K562 (cell line): ENCODE measurements around the gene PALMD. TPM values are rescaled to one million over a fixed set of nuclear protein-coding genes. Genes with fewer than 3 reads are reported as not detected.

Source experiments
- ATAC-seq: fragments of 200-7000 bp; cut with Tn5 transposase; 3 replicates; pipeline ENCODE4 v1.9.1; 2020; ENCODE audit warnings: moderate library complexity
- BruUV-seq: library from RNA; stranded (reverse); fragments of 400-500 nt; replicated peaks from 2 replicates; lab custom pipeline; 2021; lab: Mats Ljungman, UMichigan
- CTCF ChIA-PET: fragments of 300-600 bp; formaldehyde crosslinking; extraction: SDS; loops from one replicate; lab custom pipeline; 2021; ENCODE audit warnings: low intra/inter-chr PET ratio; lab: Yijun Ruan, JAX
- POLR2A ChIA-PET: fragments of 300-600, 350-650 bp; sonication (Branson Sonifier 250); formaldehyde crosslinking; extraction: SDS; loops from one replicate; lab custom pipeline; 2021; ENCODE audit warnings: antibody characterized with exemption, inconsistent platforms; lab: Yijun Ruan, JAX
- DNase-seq, 4 experiments: peaks; one replicate each; pipeline versions ENCODE4 v3.0.0 to v3.0.0-alpha.2; 2011 to 2018; ENCODE audit warnings: low spot score in 3 of 4, mixed read lengths in 3 of 4; ENCODE audit errors: extremely low read depth in 1 of 4
- FAIRE-seq: peaks from 2 replicates; lab custom pipeline; 2011; peaks lifted over from hg19 to GRCh38; lab: Jason Lieb, UNC
- H2AFZ ChIP-seq: 2 replicates; pipeline ENCODE4 v1.6.0; 2011; ENCODE audit warnings: low read depth, low read length, control low read depth, inconsistent platforms
- H3K27ac ChIP-seq: fragments of 200-600 bp; 3 replicates; pipeline ENCODE4 v1.8.0; 2011; ENCODE audit warnings: low read depth, mild to moderate bottlenecking, control low read depth, inconsistent platforms, low read length, moderate library complexity, mixed read lengths; ENCODE audit errors: extremely low read depth
- H3K27me3 ChIP-seq, 2 experiments: fragments of 300-600 bp in 1 of 2; 2 replicates in 1 of 2; 3 replicates in 1 of 2; pipeline versions ENCODE4 v1.6.0 to v1.8.0; 2011; ENCODE audit warnings: inconsistent platforms in 2 of 2, low read length in 2 of 2, mild to moderate bottlenecking in 1 of 2, mixed read lengths in 1 of 2, moderate library complexity in 1 of 2; ENCODE audit not compliant: control insufficient read depth in 2 of 2, insufficient read depth in 2 of 2
- H3K36me3 ChIP-seq: fragments of 300-600 bp; 3 replicates; pipeline ENCODE4 v1.8.0; 2011; ENCODE audit warnings: mild to moderate bottlenecking, low read length, inconsistent platforms; ENCODE audit not compliant: control insufficient read depth, insufficient read depth
- H3K4me1 ChIP-seq, 2 experiments: fragments of 200-600 bp in 1 of 2; replicated peaks in 1 of 2; 2 replicates in 1 of 2; 3 replicates in 1 of 2; pipeline versions ENCODE4 v1.5.1 to v1.8.0; 2011; ENCODE audit warnings: inconsistent platforms in 2 of 2, low read length in 2 of 2, mild to moderate bottlenecking in 1 of 2, mixed read lengths in 1 of 2, moderate library complexity in 1 of 2; ENCODE audit not compliant: control insufficient read depth in 2 of 2, insufficient read depth in 2 of 2
- H3K4me2 ChIP-seq: 2 replicates; pipeline ENCODE4 v1.6.1; 2011; ENCODE audit warnings: low read length, control low read depth, inconsistent platforms, mixed read lengths; ENCODE audit not compliant: insufficient read depth
- H3K4me3 ChIP-seq: fragments of 200-600 bp; sonication (generic), shearing (Covaris generic); 2 replicates; pipeline ENCODE4 v1.5.1; 2016; ENCODE audit warnings: control low read depth, inconsistent platforms
- H3K79me2 ChIP-seq: fragments of 200-600 bp; 3 replicates; pipeline ENCODE4 v1.8.0; 2011; ENCODE audit warnings: low read length, inconsistent platforms; ENCODE audit not compliant: control insufficient read depth, insufficient read depth
- H3K9ac ChIP-seq, 2 experiments: 2 replicates each; pipeline versions ENCODE4 v1.6.0 to v1.6.1; 2011; ENCODE audit warnings: low read depth in 2 of 2, low read length in 2 of 2, control low read depth in 1 of 2, inconsistent platforms in 1 of 2, mild to moderate bottlenecking in 1 of 2, mixed read lengths in 1 of 2; ENCODE audit not compliant: insufficient read depth in 1 of 2
- H3K9me1 ChIP-seq: one replicate; pipeline ENCODE4 v1.6.0; 2011; ENCODE audit warnings: inconsistent platforms, mild to moderate bottlenecking, low read length, moderate library complexity; ENCODE audit not compliant: control insufficient read depth, insufficient read depth
- H3K9me3 ChIP-seq: replicated peaks from 2 replicates; pipeline ENCODE4 v1.5.1; 2011; ENCODE audit warnings: low read depth, low read length, inconsistent platforms; ENCODE audit not compliant: control insufficient read depth, insufficient read depth
- H4K20me1 ChIP-seq: replicated peaks from 2 replicates; pipeline ENCODE4 v1.6.1; 2011; ENCODE audit warnings: low read length, inconsistent platforms, mixed read lengths; ENCODE audit not compliant: control insufficient read depth, insufficient read depth
- ARID3A ChIP-seq: IDR thresholded peaks from 2 replicates; pipeline ENCODE4 v1.6.1; 2012; ENCODE audit warnings: low read depth, low read length, improper control_type of control experiment, borderline replicate concordance
- E2F3 ChIP-seq: fragments of 250-450 bp; sonication (Bioruptor Pico); IDR thresholded peaks from 2 replicates; pipeline ENCODE4 v1.4.0; 2020; ENCODE audit warnings: mild to moderate bottlenecking
- HDAC6 ChIP-seq: IDR thresholded peaks from 2 replicates; pipeline ENCODE4 v1.6.1; 2012; ENCODE audit warnings: low read depth, mild to moderate bottlenecking, control low read depth, inconsistent platforms, low read length, moderate library complexity
- HMGN3 ChIP-seq: IDR thresholded peaks from 2 replicates; pipeline ENCODE4 v1.6.1; 2011; ENCODE audit warnings: borderline replicate concordance, low read depth, mild to moderate bottlenecking, mixed read lengths, low read length; ENCODE audit not compliant: insufficient read length; ENCODE audit errors: extremely low read depth
- LARP7 ChIP-seq: fragments of 450-650 bp; IDR thresholded peaks from 2 replicates; pipeline ENCODE4 v1.6.1; 2016
- MAFK ChIP-seq: IDR thresholded peaks from 2 replicates; pipeline ENCODE4 v1.6.1; 2011; ENCODE audit warnings: low read length, improper control_type of control experiment
- SAFB ChIP-seq: fragments of 200-400 bp; formaldehyde crosslinking; IDR thresholded peaks from 2 replicates; pipeline ENCODE4 v1.6.1; 2017; ENCODE audit warnings: low read depth, low read length, borderline replicate concordance
- TBL1XR1 ChIP-seq, 2 experiments: IDR thresholded peaks; 2 replicates each; pipeline ENCODE4 v1.6.1; 2012; ENCODE audit warnings: improper control_type of control experiment in 2 of 2, low read length in 2 of 2, mild to moderate bottlenecking in 1 of 2
- TFAP4 ChIP-seq: sonication (generic); formaldehyde crosslinking; IDR thresholded peaks from 2 replicates; pipeline ENCODE4 v1.8.0; 2022; ENCODE audit warnings: missing genetic modification reagents, mild to moderate bottlenecking, moderate library complexity, borderline replicate concordance
- TFE3 ChIP-seq: fragments of 450-650 bp; formaldehyde crosslinking; IDR thresholded peaks from 2 replicates; pipeline ENCODE4 v1.4.0; 2020; ENCODE audit warnings: mild to moderate bottlenecking, mixed read lengths
- XRCC5 ChIP-seq: fragments of 200-400 bp; formaldehyde crosslinking; IDR thresholded peaks from 2 replicates; pipeline ENCODE4 v1.6.1; 2017; ENCODE audit warnings: low read depth, mild to moderate bottlenecking, low read length
- ZBTB33 ChIP-seq: sonication (generic); formaldehyde crosslinking; IDR thresholded peaks from 2 replicates; pipeline ENCODE4 v1.8.1; 2023; ENCODE audit warnings: mild to moderate bottlenecking, missing genetic modification reagents
- ZNF124 ChIP-seq: sonication (generic); formaldehyde crosslinking; IDR thresholded peaks from 2 replicates; pipeline ENCODE4 v1.8.1; 2022; ENCODE audit warnings: missing genetic modification reagents
- ZNF232 ChIP-seq: sonication (generic); formaldehyde crosslinking; IDR thresholded peaks from 2 replicates; pipeline ENCODE4 v1.8.0; 2022; ENCODE audit warnings: mild to moderate bottlenecking, missing genetic modification reagents
- ZNF512 ChIP-seq: IDR thresholded peaks from 2 replicates; pipeline ENCODE4 v1.6.1; 2016; ENCODE audit warnings: missing genetic modification characterization, missing compliant biosample characterization
- WGBS: fragments of 100-300 bp; shearing (Covaris generic); methylation state at CpG from one replicate; pipeline ENCODE4 v1.1.6; 2016; ENCODE audit warnings: low coverage, mixed read lengths; ENCODE audit not compliant: insufficient coverage; ENCODE audit errors: missing lambda C conversion rate; 5-methylcytosine and 5-hydroxymethylcytosine counted together
- in situ Hi-C: fragments of 300-500 bp; cut with MboI; formaldehyde crosslinking; loops from 4 replicates; pipeline ENCODE4 v1.15.0; 2018; ENCODE audit warnings: inconsistent platforms, mixed read lengths
- intact Hi-C: fragments of 100-400 bp; cut with micrococcal nuclease; formaldehyde crosslinking; loops from 2 replicates; pipeline ENCODE4 v1.14.2; 2022
- polyA plus RNA-seq, 8 experiments: library from polyadenylated mRNA; depleted of rRNA in 4 of 8; stranded (reverse) in 5 of 8; unstranded in 3 of 8; fragments of >200 nt; fragmentation: Nextera tagmentation in 2 of 8; fragmentation: Illumina TruSeq in 1 of 8; extraction: Ambion mirVana in 2 of 8; extraction: Trizol in 1 of 8; gene quantifications; 2 replicates each; pipeline versions ENCODE4 v1.2.1 to v1.2.3, GENCODE V29; 2011 to 2014; ENCODE audit warnings: inconsistent platforms in 1 of 8, missing spikeins in 1 of 8
- total RNA-seq, 7 experiments: library from RNA; depleted of rRNA in 6 of 7; stranded (reverse); fragments of >200 nt in 6 of 7; fragmentation: Illumina TruSeq in 2 of 7; extraction: Trizol in 2 of 7; gene quantifications; 2 replicates each; pipeline versions ENCODE4 v1.2.1 to v1.2.3, GENCODE V29; 2011 to 2021; ENCODE audit warnings: low replicate concordance in 1 of 7

The PALMD gene
- total and polyA plus RNA-seq, 9 of the 15 experiments (the other 6 are each of a cell fraction or from before 2014, with no cell fraction given) = 2.7 to 13.5 (median 5.4) TPM

- in situ Hi-C loops = no loop called here
- CTCF ChIA-PET = no interaction called here
- POLR2A ChIA-PET = interaction anchor here (1.8 kb wide), 1 partner anchor 11 kb away, joined by 10 read pairs; no protein-coding TSS in a partner anchor
- no peak for DNase-seq
- Histone ChIP-seq H2AFZ (no peak overlapping the region), H3K9ac (no peak overlapping the region), H3K27ac (no peak overlapping the region), H3K36me3 (no peaks in the 10 kb centered on the region), H4K20me1 (no peaks in the 10 kb centered on the region), H3K9me3 (no peaks in the 10 kb centered on the region), H3K4me2 (no peak overlapping the region), H3K27me3 (no peaks in the 10 kb centered on the region), H3K4me1 (peaks cover 6 to 14% of the 10 kb centered on the region in 2 experiments; a peak in 3 of 5 replicates), H3K9me1 (no peaks in the 10 kb centered on the region), H3K79me2 (no peaks in the 10 kb centered on the region; the same call in 2 of the 3 replicates), H3K4me3 (no peak overlapping the region)
- ATAC-seq = no peak
- 52% methylated on average over 2 of the region's 2 CpGs for WGBS
- FAIRE-seq = no peak
- BruUV-seq = no TSS peak
- intact Hi-C loops = no loop called here
- TF ChIP-seq SAFB (no peak), E2F3 (CRISPR knock-in tag) (no peak), ZBTB33 (no peak), MAFK (no peak), TFAP4 (no peak), ARID3A (no peak), ZNF512 (tag) (no peak), ZNF124 (no peak), TFE3 (no peak), HDAC6 (no peak), TBL1XR1 (IDR thresholded peaks at IDR 0.05; ENCODE audit: low read length in 2 of 2) (no peak), XRCC5 (no peak), HMGN3 (no peak), ZNF232 (CRISPR knock-in tag) (no peak), LARP7 (no peak)
Observed at GRCh38 chr1:99650030-99650429, 4.1 kb downstream of the PALMD start.
